NB4 (cell line): Measurements from ENCODE around the gene IFI27L1.
A peak's percentile ranks its signal among the peaks of the same experiment; 100 is the strongest.
"Not testable (repeated sequence)": the region's sequence is repeated elsewhere in the genome, so short reads cannot be mapped to it uniquely, and the experiment has no call there.

Experiments used
- DNase-seq: peaks from one replicate; pipeline ENCODE4 v3.0.0; 2010; ENCODE audit warnings: low read depth
- H3K4me3 ChIP-seq: one replicate; pipeline ENCODE4 v1.5.1; 2011; ENCODE audit warnings: mild to moderate bottlenecking, low read depth, low read length, moderate library complexity
- MYC ChIP-seq: IDR thresholded peaks from 2 replicates; pipeline ENCODE4 v1.6.1; 2011; ENCODE audit warnings: low read depth, low read length
- POLR2A ChIP-seq: IDR thresholded peaks from 2 replicates; pipeline ENCODE4 v1.6.1; 2011; ENCODE audit warnings: mild to moderate bottlenecking; ENCODE audit not compliant: insufficient read length; ENCODE audit errors: extremely low read depth
- TF ChIP-seq, protein P1 (sequence below): IDR thresholded peaks from one replicate; pipeline ENCODE4 v1.5.1; 2012; ENCODE audit warnings: low read depth, low read length
- TF ChIP-seq, protein P2 (sequence below): IDR thresholded peaks from 2 replicates; pipeline ENCODE4 v1.6.1; 2011; ENCODE audit warnings: low read depth, low read length

Gene IFI27L1

DNA sequence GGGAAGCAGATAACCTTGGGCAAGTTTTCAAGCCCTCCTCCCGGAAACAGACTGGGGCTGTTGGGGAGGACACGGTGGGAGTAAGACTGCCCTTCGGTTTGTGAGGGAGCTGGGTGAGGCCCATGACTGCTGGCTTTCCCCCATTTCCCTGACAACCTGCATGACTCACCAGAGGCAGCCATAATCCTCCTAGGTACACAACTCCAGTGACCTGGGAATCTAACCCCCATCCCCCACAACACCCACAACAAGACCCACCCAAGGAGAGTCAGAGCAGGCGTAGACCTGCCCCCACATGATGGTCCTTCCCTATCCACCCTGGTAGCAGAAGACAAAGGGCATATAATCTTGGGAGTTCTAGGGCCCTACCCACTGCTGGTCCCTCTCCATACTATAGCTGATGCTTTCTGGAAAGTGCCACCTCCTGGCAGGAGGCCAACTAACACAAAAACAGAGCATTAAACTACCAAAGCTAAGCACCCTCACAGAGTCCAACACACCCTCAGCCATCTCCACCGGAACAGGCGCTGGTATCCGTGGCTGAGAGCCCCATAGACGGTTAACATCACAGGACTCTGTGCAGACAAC is 14.9 kb upstream of the IFI27L1 start:
- no peak for TF ChIP-seq MYC
- TF ChIP-seq, protein P1, sequence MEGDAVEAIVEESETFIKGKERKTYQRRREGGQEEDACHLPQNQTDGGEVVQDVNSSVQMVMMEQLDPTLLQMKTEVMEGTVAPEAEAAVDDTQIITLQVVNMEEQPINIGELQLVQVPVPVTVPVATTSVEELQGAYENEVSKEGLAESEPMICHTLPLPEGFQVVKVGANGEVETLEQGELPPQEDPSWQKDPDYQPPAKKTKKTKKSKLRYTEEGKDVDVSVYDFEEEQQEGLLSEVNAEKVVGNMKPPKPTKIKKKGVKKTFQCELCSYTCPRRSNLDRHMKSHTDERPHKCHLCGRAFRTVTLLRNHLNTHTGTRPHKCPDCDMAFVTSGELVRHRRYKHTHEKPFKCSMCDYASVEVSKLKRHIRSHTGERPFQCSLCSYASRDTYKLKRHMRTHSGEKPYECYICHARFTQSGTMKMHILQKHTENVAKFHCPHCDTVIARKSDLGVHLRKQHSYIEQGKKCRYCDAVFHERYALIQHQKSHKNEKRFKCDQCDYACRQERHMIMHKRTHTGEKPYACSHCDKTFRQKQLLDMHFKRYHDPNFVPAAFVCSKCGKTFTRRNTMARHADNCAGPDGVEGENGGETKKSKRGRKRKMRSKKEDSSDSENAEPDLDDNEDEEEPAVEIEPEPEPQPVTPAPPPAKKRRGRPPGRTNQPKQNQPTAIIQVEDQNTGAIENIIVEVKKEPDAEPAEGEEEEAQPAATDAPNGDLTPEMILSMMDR: no peak
- no peak for TF ChIP-seq POLR2A
- TF ChIP-seq, protein P2, sequence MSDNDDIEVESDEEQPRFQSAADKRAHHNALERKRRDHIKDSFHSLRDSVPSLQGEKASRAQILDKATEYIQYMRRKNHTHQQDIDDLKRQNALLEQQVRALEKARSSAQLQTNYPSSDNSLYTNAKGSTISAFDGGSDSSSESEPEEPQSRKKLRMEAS: no peak
- no peak overlapping the region for H3K4me3 ChIP-seq
- DNase-seq: no peak

DNA sequence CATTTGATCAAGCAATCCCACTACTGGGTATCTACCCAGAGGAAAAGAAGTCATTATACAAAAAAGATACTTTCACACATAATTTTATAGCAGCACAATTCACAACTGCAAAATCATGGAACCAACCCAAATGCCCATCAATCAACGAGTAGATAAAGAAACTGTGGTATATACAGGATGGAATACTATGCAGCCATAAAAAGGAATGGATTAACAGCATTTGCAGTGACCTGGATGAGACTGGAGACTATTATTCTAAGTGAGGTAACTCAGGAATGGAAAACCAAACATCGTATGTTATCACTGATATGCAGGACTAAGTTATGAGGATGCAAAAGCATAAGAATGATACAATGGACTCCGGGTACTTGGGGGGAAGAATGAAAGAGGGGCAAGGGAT is 9.0 kb upstream of the IFI27L1 start:
- not testable (repeated sequence) for H3K4me3 ChIP-seq, DNase-seq

DNA sequence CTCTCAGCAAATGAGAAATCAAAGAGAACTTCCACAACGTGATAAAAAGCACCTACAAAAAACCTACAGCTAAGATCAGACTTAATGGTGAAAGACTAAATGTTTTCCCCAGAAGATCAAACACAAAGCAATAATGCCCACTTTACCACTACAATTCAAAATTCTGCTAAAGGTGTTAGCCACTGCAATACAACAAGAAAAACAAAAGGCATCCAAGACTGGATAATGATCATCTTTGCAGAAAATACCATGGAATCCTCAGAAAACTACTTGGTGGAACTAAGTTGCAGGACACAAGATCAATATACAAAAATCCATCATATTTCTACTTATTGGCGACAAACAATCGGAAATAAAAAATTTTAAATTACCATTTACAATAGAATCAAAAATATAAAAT is 6.6 kb upstream of the IFI27L1 start:
- no peak for DNase-seq
- no peak overlapping the region for H3K4me3 ChIP-seq
- TF ChIP-seq POLR2A: no peak
- no peak for TF ChIP-seq MYC
- TF ChIP-seq, protein P1: no peak
- TF ChIP-seq, protein P2: no peak

DNA sequence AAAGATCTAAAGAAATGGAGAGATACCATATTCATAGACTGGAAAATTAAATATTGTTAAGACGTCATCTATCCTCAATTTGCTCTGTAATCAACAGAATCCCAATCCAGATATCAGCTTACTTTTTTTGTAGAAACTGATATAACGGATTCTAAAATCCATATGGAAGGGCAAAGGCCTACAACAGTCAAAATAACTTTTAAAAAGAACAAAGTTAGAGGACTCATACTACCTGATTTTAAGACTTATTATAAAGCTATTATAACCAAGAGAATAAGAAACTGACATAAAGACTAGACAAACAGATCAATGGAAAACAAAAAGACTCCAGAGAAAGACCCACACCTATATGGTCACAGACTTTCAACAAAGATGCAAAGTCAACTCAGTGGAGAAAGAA is 6.1 kb upstream of the IFI27L1 start:
- H3K4me3 ChIP-seq: no peak overlapping the region
- DNase-seq: no peak
- TF ChIP-seq, protein P2: no peak
- TF ChIP-seq MYC: no peak
- TF ChIP-seq POLR2A: no peak
- TF ChIP-seq, protein P1: no peak

DNA sequence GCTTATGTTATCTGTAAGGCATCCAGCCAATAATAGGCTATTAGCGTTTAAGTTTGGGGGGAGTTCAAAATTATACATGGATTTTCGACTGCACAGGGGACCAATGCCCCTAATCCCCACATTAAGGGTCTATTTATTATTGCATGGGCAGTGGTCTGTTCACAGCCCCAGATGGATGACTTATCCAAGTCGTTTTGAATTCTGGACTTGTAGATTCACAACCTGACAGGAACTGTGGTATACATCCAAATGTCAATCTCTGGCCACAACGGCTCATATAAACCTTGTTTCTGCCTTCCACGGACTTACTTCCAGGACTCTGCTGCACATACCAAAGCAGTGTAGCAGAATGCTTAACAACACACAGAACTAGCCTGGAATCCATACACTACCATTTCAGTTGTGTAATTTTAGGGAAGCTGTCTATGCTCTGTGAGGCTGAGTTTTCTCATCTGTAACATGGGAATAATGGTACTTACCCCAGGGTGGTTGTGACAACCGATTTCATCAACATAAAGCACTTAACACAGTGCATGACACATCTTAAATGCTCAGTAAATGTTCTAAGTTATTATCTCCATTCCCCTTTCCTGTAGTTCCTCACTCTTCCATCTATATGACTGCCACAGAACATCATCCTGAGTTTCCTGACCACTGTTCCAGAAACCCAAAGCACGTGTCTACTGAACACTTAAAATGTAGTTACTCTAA is 3.8 kb upstream of the IFI27L1 start:
- TF ChIP-seq, protein P2: no peak
- no peak for TF ChIP-seq MYC
- TF ChIP-seq POLR2A: no peak
- TF ChIP-seq, protein P1: no peak
- DNase-seq: no peak
- peak overlapping the region; percentile 72 for H3K4me3 ChIP-seq

DNA sequence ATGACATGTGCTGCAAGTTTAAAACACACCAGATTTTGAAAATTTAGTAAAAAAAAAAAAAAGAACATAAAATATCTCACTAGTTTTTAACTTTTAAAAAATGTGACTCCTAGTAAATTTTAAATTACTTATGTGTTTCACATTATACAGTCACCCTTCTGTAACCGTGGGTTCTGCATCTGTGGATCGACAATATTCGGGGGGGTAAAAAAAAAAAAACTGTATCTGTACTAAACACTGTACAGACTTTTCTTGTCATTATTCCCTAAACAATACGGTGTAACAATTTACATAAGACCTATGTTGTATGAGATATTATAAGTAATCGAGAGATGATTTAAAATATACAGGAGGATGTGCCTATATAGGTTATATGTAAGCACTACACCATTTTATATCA is 3.3 kb upstream of the IFI27L1 start:
- no peak for DNase-seq
- TF ChIP-seq, protein P1: no peak
- TF ChIP-seq, protein P2: no peak
- no peak for TF ChIP-seq MYC
- TF ChIP-seq POLR2A: no peak
- H3K4me3 ChIP-seq: peak overlapping the region; percentile 72
